Stimulated activated CD4-positive, alpha-beta T cell treated with anti-CD3 and anti-CD28 coated beads, Interleukin-4, amount 100 ng/mL, for 24 hours (primary cell): Measurements from ENCODE around the gene CD320.
"Not testable (repeated sequence)": the region's sequence is repeated elsewhere in the genome, so short reads cannot be mapped to it uniquely, and the experiment has no call there.

Experiments used
- DNase-seq: peaks from one replicate; pipeline ENCODE4 v3.0.0-alpha.2; 2020

The CD320 gene

GRCh38 chr19:8306235-8307054, 1.7 kb downstream of the CD320 start:
- DNase-seq, result peak; percentile 3

GRCh38 chr19:8305798-8306197, 2.4 kb downstream of the CD320 start:
- DNase-seq, result peak; percentile 2

GRCh38 chr19:8304841-8305621, 3.1 kb downstream of the CD320 start:
- DNase-seq, result peak; percentile 36

GRCh38 chr19:8302734-8303133, 5.4 kb downstream of the CD320 start:
- DNase-seq, result peak; percentile 2

GRCh38 chr19:8302357-8302691, 5.8 kb downstream of the CD320 start:
- DNase-seq, result peak; percentile 1

GRCh38 chr19:8291337-8291736, 16.8 kb downstream of the CD320 start:
- DNase-seq, result not testable (repeated sequence)

- DNase-seq, result not testable (repeated sequence)
These were observed 31.6 kb downstream of the CD320 start for GRCh38 chr19:8276508-8276907.

GRCh38 chr19:8269724-8270123, 38.4 kb downstream of the CD320 start:
- DNase-seq, result no peak

- no peak for DNase-seq
These were observed 42.3 kb downstream of the CD320 start for GRCh38 chr19:8265872-8266271.

- not testable (repeated sequence) for DNase-seq
These were observed 43.9 kb downstream of the CD320 start for GRCh38 chr19:8264248-8264647.

- no peak for DNase-seq
These were observed 45.7 kb downstream of the CD320 start for GRCh38 chr19:8262431-8262830.

- DNase-seq, result no peak
These were observed 46.3 kb downstream of the CD320 start for GRCh38 chr19:8261881-8262280.

GRCh38 chr19:8261347-8261746, 46.8 kb downstream of the CD320 start:
- no peak for DNase-seq

GRCh38 chr19:8259922-8260247, 48.3 kb downstream of the CD320 start:
- DNase-seq, result no peak

GRCh38 chr19:8259142-8259921, 48.8 kb downstream of the CD320 start:
- no peak for DNase-seq

GRCh38 chr19:8257052-8257443, 51.1 kb downstream of the CD320 start:
- DNase-seq, result no peak

GRCh38 chr19:8256276-8257051, 51.7 kb downstream of the CD320 start:
- DNase-seq, result no peak

GRCh38 chr19:8255426-8256125, 52.6 kb downstream of the CD320 start:
- DNase-seq, result no peak

GRCh38 chr19:8254286-8255001, 53.7 kb downstream of the CD320 start:
- no peak for DNase-seq

- no peak for DNase-seq
These were observed 54.5 kb downstream of the CD320 start for GRCh38 chr19:8253678-8254077.

- peak; percentile 86 for DNase-seq
These were observed 55.1 kb downstream of the CD320 start for GRCh38 chr19:8252922-8253589.
